Measurements from ENCODE around the gene NDUFV3. TPM values are rescaled to one million over a fixed set of nuclear protein-coding genes. Genes with fewer than 3 reads are reported as not detected.

Gene NDUFV3
- total RNA-seq, 2 donors from 2014 or later, result 42.8 to 65.8 TPM

DNA sequence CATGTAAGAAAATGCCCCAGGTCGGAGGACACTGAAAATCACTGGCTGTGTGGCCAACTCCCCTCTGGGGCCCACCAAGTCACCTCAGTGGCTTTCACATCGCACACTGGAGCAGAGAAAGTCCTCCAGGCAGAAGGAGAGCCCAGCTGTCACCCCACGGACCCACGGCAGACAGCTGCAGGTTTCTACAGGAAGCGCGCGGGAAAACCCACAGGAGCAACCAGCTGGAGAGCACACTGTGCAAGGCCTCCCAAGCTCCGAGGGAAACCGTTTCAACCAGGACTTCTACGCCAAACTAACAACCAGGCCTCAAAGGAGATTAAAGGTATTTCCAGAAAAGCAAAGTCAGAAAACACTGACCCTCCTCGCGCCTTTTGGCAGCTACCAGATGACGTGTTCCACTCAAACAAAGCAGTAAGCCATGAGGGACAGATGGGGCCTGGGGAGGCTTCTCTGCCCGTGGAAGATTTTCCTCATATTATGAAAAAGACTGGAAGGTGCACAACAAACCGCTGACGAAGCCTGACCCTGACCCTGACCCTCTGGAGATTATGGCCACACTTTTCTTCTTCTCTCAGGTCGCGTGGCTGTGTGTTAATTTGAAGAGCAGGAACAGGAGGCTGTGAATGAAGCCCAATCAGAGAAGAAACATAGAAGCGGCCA is 34.8 kb upstream of the NDUFV3 start:
- H3K4me1 ChIP-seq (ENCODE audit: control insufficient read depth in 1 of 2, low read depth in 2 of 2), result no peaks in the 10 kb centered on the region
- no peaks in the 10 kb centered on the region for H3K27me3 ChIP-seq (replicated peaks; ENCODE audit: insufficient read depth)
- peaks cover 67% of the 10 kb centered on the region for H3K36me3 ChIP-seq
- H3K9me3 ChIP-seq, result no peaks in the 10 kb centered on the region
- DNase-seq (ENCODE audit: low spot score) (no peak), ATAC-seq (ENCODE audit: insufficient number of reproducible peaks, low FRiP score, low read depth) (no peak)
- no peak overlapping the region for H3K4me3 ChIP-seq
- TF ChIP-seq, protein P1, sequence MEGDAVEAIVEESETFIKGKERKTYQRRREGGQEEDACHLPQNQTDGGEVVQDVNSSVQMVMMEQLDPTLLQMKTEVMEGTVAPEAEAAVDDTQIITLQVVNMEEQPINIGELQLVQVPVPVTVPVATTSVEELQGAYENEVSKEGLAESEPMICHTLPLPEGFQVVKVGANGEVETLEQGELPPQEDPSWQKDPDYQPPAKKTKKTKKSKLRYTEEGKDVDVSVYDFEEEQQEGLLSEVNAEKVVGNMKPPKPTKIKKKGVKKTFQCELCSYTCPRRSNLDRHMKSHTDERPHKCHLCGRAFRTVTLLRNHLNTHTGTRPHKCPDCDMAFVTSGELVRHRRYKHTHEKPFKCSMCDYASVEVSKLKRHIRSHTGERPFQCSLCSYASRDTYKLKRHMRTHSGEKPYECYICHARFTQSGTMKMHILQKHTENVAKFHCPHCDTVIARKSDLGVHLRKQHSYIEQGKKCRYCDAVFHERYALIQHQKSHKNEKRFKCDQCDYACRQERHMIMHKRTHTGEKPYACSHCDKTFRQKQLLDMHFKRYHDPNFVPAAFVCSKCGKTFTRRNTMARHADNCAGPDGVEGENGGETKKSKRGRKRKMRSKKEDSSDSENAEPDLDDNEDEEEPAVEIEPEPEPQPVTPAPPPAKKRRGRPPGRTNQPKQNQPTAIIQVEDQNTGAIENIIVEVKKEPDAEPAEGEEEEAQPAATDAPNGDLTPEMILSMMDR (IDR thresholded peaks at IDR 0.05), result no peak
- no peak overlapping the region for H3K27ac ChIP-seq

DNA sequence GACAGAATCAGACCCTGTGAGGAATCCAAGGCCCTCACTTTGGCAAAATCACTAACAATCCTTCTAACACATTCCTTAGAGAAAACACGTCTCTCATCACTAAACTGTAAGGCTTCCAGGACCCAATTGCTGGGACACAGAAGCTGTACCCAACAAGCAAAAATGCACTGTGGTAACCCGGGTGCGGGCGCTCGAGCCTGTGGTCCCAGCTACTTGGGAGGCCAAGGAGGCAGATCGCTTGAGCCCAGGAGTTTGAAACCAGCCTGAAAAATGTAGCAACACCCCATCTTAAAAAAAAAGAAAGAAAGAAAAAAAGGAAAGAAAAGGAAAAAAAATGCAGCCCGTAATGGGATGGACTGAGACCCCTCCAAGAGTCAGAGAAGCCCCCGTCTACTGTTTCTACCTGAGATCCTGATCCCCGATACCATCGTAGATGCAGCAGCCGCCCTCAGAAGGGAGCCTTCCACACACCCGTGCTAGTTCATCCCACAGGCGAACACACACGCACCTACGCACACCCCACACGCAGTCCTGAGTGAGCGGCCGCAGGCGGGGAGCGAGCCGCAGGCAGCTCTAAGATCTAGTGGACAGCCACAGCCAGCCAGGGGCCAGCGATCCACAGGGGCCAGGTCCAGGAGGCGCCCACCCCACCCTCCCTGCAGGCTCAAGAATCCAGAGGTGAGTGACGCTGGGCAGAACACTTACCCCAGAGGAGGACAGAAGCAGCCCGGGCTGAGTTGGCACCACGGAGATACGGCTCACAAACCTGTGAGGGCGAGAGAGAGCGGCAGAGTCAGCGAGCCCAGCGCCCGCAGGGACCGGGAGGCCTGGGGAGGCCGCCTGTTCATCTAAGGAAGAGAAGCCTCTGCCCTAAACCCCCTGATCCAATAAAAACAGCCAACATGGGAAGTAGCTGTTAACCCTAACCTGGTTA is 33.9 kb upstream of the NDUFV3 start:
- Histone ChIP-seq H3K27me3 (replicated peaks; ENCODE audit: insufficient read depth) (no peaks in the 10 kb centered on the region), H3K4me3 (no peak overlapping the region), H3K36me3 (peaks cover 61% of the 10 kb centered on the region), H3K27ac (no peak overlapping the region), H3K4me1 (ENCODE audit: control insufficient read depth in 1 of 2, low read depth in 2 of 2) (no peaks in the 10 kb centered on the region), H3K9me3 (no peaks in the 10 kb centered on the region)
- ATAC-seq (ENCODE audit: insufficient number of reproducible peaks, low FRiP score, low read depth) (no peak), DNase-seq (ENCODE audit: low spot score) (no peak)
- TF ChIP-seq, protein P1 (IDR thresholded peaks at IDR 0.05), result no peak

DNA sequence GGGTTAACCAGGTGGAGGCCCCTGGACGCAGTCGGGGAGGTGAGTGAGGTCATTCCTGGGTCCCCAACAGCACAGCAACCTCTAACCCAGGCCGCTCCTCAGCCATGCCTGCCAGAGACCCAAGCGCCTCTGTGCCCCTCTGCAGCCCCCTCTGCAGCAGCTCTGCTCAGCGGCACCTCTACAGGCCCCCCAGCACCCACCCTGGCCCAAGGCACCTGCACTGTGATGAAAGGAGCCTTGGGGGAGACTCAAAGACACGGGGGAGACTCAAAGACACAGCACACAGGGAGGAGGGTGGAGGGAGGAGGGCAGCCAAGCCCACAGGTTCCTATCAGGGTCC is 33.2 kb upstream of the NDUFV3 start:
- H3K27me3 ChIP-seq (replicated peaks; ENCODE audit: insufficient read depth), result no peaks in the 10 kb centered on the region
- DNase-seq (ENCODE audit: low spot score) (no peak), ATAC-seq (ENCODE audit: insufficient number of reproducible peaks, low FRiP score, low read depth) (no peak)
- TF ChIP-seq, protein P1 (IDR thresholded peaks at IDR 0.05), result no peak
- H3K9me3 ChIP-seq, result no peaks in the 10 kb centered on the region
- H3K4me3 ChIP-seq, result no peak overlapping the region
- H3K4me1 ChIP-seq (ENCODE audit: control insufficient read depth in 1 of 2, low read depth in 2 of 2), result no peaks in the 10 kb centered on the region
- no peak overlapping the region for H3K27ac ChIP-seq
- peaks cover 54% of the 10 kb centered on the region for H3K36me3 ChIP-seq

DNA sequence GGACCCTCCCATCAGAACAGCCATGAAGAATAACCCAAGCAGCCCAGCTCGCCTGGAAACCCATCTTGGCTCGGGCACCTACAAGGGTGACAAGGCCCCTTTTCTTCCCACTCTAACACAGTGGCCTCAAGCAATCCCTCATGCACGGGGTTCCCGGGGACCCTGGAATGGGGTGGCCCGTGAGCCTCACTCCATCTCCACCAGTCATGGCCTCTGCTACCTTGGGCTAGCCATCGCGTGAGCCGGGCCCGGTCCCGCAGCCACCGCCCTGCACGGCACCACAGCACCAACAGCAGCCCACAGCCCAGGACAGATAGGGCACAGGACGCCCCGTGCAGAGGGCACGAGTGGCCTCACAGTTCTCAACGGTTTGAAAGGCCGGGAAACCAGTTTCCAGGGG is 32.8 kb upstream of the NDUFV3 start:
- ATAC-seq (ENCODE audit: insufficient number of reproducible peaks, low FRiP score, low read depth), result no peak
- no peak for DNase-seq (ENCODE audit: low spot score)
- Histone ChIP-seq H3K36me3 (peaks cover 51% of the 10 kb centered on the region), H3K9me3 (no peaks in the 10 kb centered on the region), H3K27me3 (replicated peaks; ENCODE audit: insufficient read depth) (no peaks in the 10 kb centered on the region), H3K4me3 (no peak overlapping the region), H3K27ac (no peak overlapping the region), H3K4me1 (ENCODE audit: control insufficient read depth in 1 of 2, low read depth in 2 of 2) (no peaks in the 10 kb centered on the region)
- TF ChIP-seq, protein P1 (IDR thresholded peaks at IDR 0.05), result no peak

DNA sequence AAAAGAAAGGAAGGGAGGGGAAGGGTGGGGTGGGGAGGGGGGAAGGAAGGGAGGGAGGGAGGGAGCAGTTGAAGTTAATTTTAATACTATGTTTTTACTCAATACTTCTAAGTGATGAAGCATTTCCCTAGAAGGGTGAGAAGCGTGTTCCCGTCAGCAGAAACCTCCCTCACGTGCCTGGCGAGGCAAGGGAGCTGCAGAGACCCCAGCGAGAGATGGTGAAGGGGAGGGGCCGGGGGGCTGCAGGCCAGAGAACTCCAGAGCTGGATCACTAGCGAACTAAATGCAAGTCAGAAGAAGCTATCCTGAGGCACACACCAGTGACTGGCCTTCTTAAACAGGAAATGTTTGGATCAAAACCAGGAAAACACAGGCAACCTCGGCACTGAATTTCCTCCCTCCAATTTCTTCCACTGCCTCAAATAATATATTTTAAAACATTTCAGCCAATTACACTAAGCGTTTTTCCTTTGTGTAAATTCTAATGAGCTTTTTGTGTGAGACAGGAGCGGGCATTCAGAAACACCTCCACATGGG is 31.7 kb upstream of the NDUFV3 start:
- DNase-seq (ENCODE audit: low spot score) (no peak), ATAC-seq (ENCODE audit: insufficient number of reproducible peaks, low FRiP score, low read depth) (no peak)
- Histone ChIP-seq H3K4me3 (no peak overlapping the region), H3K9me3 (no peaks in the 10 kb centered on the region), H3K27me3 (replicated peaks; ENCODE audit: insufficient read depth) (no peaks in the 10 kb centered on the region), H3K27ac (no peak overlapping the region), H3K4me1 (ENCODE audit: control insufficient read depth in 1 of 2, low read depth in 2 of 2) (no peaks in the 10 kb centered on the region), H3K36me3 (peaks cover 40% of the 10 kb centered on the region)
- TF ChIP-seq, protein P1 (IDR thresholded peaks at IDR 0.05), result no peak
